Endothelial cell of umbilical vein (primary cell): ENCODE results near the gene OR3A2. TPM values are rescaled to one million over a fixed set of nuclear protein-coding genes. Genes with fewer than 3 reads are reported as not detected.
"Not testable (repeated sequence)": the region's sequence is repeated elsewhere in the genome, so short reads cannot be mapped to it uniquely, and the experiment has no call there.

ENCODE experiments used
- BruUV-seq: library from RNA; stranded (reverse); fragments of 400-500 nt; replicated peaks from 2 replicates; lab custom pipeline; 2021; lab: Mats Ljungman, UMichigan
- CTCF ChIA-PET: fragments of 300-600, 350-600 bp; sonication (Branson Sonifier 250); formaldehyde crosslinking; loops from one replicate; lab custom pipeline; 2021; ENCODE audit warnings: antibody characterized with exemption, inconsistent platforms; lab: Charles Lee
- POLR2A ChIA-PET: fragments of 300-600, 350-600 bp; sonication (Branson Sonifier 250); formaldehyde crosslinking; loops from one replicate; lab custom pipeline; 2021; ENCODE audit warnings: antibody characterized with exemption, inconsistent platforms; lab: Charles Lee
- DNase-seq: peaks from one replicate; pipeline ENCODE4 v3.0.0-alpha.2; 2011; ENCODE audit warnings: low read depth, low spot score
- FAIRE-seq: peaks from 2 replicates; lab custom pipeline; 2011; peaks lifted over from hg19 to GRCh38; lab: Jason Lieb, UNC
- H2AFZ ChIP-seq: 2 replicates; pipeline ENCODE4 v1.6.0; 2012; ENCODE audit warnings: low read depth, low read length, control low read depth, inconsistent platforms
- H3K27ac ChIP-seq: 2 replicates; pipeline ENCODE4 v1.5.1; 2011; ENCODE audit warnings: low read depth, mild to moderate bottlenecking, control low read depth, low read length, moderate library complexity; ENCODE audit not compliant: insufficient read depth
- H3K27me3 ChIP-seq, 2 experiments: 2 replicates each; pipeline versions ENCODE4 v1.6.0 to v1.6.1; 2011; ENCODE audit warnings: low read length in 2 of 2, mixed read lengths in 1 of 2; ENCODE audit not compliant: control insufficient read depth in 2 of 2, insufficient read depth in 2 of 2
- H3K36me3 ChIP-seq, 2 experiments: 2 replicates in 1 of 2; 3 replicates in 1 of 2; pipeline ENCODE4 v1.5.1; 2011; ENCODE audit warnings: low read length in 2 of 2, mild to moderate bottlenecking in 1 of 2, moderate library complexity in 1 of 2; ENCODE audit not compliant: control insufficient read depth in 2 of 2, insufficient read depth in 2 of 2; ENCODE audit errors: extremely low read depth in 1 of 2
- H3K4me1 ChIP-seq: 3 replicates; pipeline ENCODE4 v1.5.1; 2011; ENCODE audit warnings: mild to moderate bottlenecking, low read length; ENCODE audit not compliant: control insufficient read depth, insufficient read depth; ENCODE audit errors: extremely low read depth
- H3K4me2 ChIP-seq: 2 replicates; pipeline ENCODE4 v1.6.1; 2011; ENCODE audit warnings: low read length, control low read depth, mixed read lengths; ENCODE audit not compliant: insufficient read depth
- H3K4me3 ChIP-seq, 3 experiments: fragments of 200-600 bp in 1 of 3; sonication (generic), shearing (Covaris generic) in 1 of 3; replicated peaks in 1 of 3; 2 replicates each; pipeline ENCODE4 v1.5.1; 2011 to 2016; ENCODE audit warnings: control low read depth in 3 of 3, low read length in 3 of 3, mild to moderate bottlenecking in 2 of 3, inconsistent platforms in 1 of 3, low read depth in 1 of 3, moderate library complexity in 1 of 3; ENCODE audit not compliant: insufficient read depth in 1 of 3
- H3K79me2 ChIP-seq: 2 replicates; pipeline ENCODE4 v1.6.0; 2012; ENCODE audit warnings: low read length, inconsistent platforms; ENCODE audit not compliant: control insufficient read depth, insufficient read depth
- H3K9ac ChIP-seq: replicated peaks from 2 replicates; pipeline ENCODE3; 2011; ENCODE audit warnings: low read length, control low read depth; ENCODE audit not compliant: insufficient read depth; ENCODE audit errors: extremely low read depth
- H3K9me1 ChIP-seq: replicated peaks from 3 replicates; pipeline ENCODE4 v1.6.0; 2011; ENCODE audit warnings: mild to moderate bottlenecking, low read length; ENCODE audit not compliant: control insufficient read depth, insufficient read depth; ENCODE audit errors: extremely low read depth
- H3K9me3 ChIP-seq: replicated peaks from 2 replicates; pipeline ENCODE4 v1.5.1; 2012; ENCODE audit warnings: low read length, inconsistent platforms; ENCODE audit not compliant: control insufficient read depth, insufficient read depth
- H4K20me1 ChIP-seq: replicated peaks from 2 replicates; pipeline ENCODE3; 2011; ENCODE audit warnings: mild to moderate bottlenecking, low read length; ENCODE audit not compliant: control insufficient read depth, insufficient read depth; ENCODE audit errors: extremely low read depth
- CTCF ChIP-seq, 2 donors: IDR thresholded peaks; 1 replicate in 1 of 2; 2 replicates in 1 of 2; pipeline ENCODE4 v1.5.1; 2011; ENCODE audit warnings: low read length in 2 of 2, mild to moderate bottlenecking in 2 of 2, moderate library complexity in 2 of 2, control low read depth in 1 of 2, inconsistent platforms in 1 of 2, low read depth in 1 of 2; ENCODE audit not compliant: insufficient read depth in 1 of 2; ENCODE audit errors: extremely low read depth in 1 of 2
- EZH2 ChIP-seq: IDR thresholded peaks from 2 replicates; pipeline ENCODE4 v1.6.1; 2012; ENCODE audit warnings: borderline replicate concordance, low read depth, mild to moderate bottlenecking, moderate library complexity, low read length, inconsistent platforms; ENCODE audit not compliant: severe bottlenecking
- FOS ChIP-seq: IDR thresholded peaks from 2 replicates; pipeline ENCODE4 v1.6.1; 2011; ENCODE audit warnings: mild to moderate bottlenecking, low read length, moderate library complexity, borderline replicate concordance; ENCODE audit not compliant: insufficient read depth
- GATA2 ChIP-seq: IDR thresholded peaks from 2 replicates; pipeline ENCODE4 v1.7.0; 2011; ENCODE audit warnings: low read depth, mild to moderate bottlenecking, moderate library complexity, mixed read lengths, low read length; ENCODE audit not compliant: insufficient read length, insufficient read depth
- JUN ChIP-seq: IDR thresholded peaks from 2 replicates; pipeline ENCODE4 v1.6.1; 2011; ENCODE audit warnings: borderline replicate concordance, low read depth; ENCODE audit not compliant: insufficient read length, insufficient read depth
- MAX ChIP-seq: IDR thresholded peaks from 2 replicates; pipeline ENCODE4 v1.6.1; 2011; ENCODE audit not compliant: insufficient read depth, insufficient read length
- MYC ChIP-seq: IDR thresholded peaks from one replicate; pipeline ENCODE4 v1.6.1; 2011; ENCODE audit warnings: mild to moderate bottlenecking, low read depth, low read length
- POLR2A ChIP-seq: IDR thresholded peaks from 2 replicates; pipeline ENCODE4 v1.6.1; 2012; ENCODE audit warnings: low read depth, mild to moderate bottlenecking, control low read depth, low read length
- POLR2AphosphoS5 ChIP-seq: IDR thresholded peaks from 2 replicates; pipeline ENCODE4 v1.6.1; 2012; ENCODE audit warnings: low read depth, mild to moderate bottlenecking, control low read depth, low read length, moderate library complexity; ENCODE audit not compliant: insufficient read depth
- dilution Hi-C: fragments of 300-500 bp; cut with MboI; formaldehyde crosslinking; loops from one replicate; pipeline ENCODE4 v1.15.0; 2019; ENCODE audit warnings: low sequenced_read_pairs; ENCODE audit not compliant: extremely low pct_ligation_motif_present
- intact Hi-C: fragments of 100-400 bp; cut with micrococcal nuclease; formaldehyde crosslinking; loops from one replicate; pipeline ENCODE4 v1.10.0; 2022
- polyA plus RNA-seq, 4 experiments: library from polyadenylated mRNA; depleted of rRNA in 3 of 4; stranded (reverse) in 3 of 4; unstranded in 1 of 4; fragments of >200 nt; gene quantifications; 2 replicates each; pipeline versions ENCODE4 v1.2.1 to v1.2.3, GENCODE V29; 2011 to 2012; ENCODE audit warnings: missing spikeins in 1 of 4
- total RNA-seq: library from RNA; stranded (reverse); gene quantifications from 2 replicates; pipeline ENCODE4 v1.2.3, GENCODE V29; 2021

The OR3A2 gene
- total and polyA plus RNA-seq, 2 donors (not counting 3 experiments of a cell fraction or from before 2014, with no cell fraction given): 0.10 TPM; not detected in 1

GRCh38 chr17:3295632-3296031 lies 90.5 kb downstream of the OR3A2 start:
- no TSS peak for BruUV-seq
- Histone ChIP-seq H3K27me3 (no peaks in the 10 kb centered on the region), H3K9me1 (no peaks in the 10 kb centered on the region), H4K20me1 (no peaks in the 10 kb centered on the region), H3K4me3 (no peak overlapping the region), H3K4me1 (no peaks in the 10 kb centered on the region), H3K9me3 (no peaks in the 10 kb centered on the region), H3K4me2 (no peak overlapping the region), H3K9ac (no peak overlapping the region), H3K79me2 (no peaks in the 10 kb centered on the region), H3K27ac (no peak overlapping the region), H2AFZ (no peak overlapping the region), H3K36me3 (no peaks in the 10 kb centered on the region)
- no peak for TF ChIP-seq POLR2AphosphoS5
- TF ChIP-seq MYC: no peak
- no peak for TF ChIP-seq JUN
- no peak for TF ChIP-seq CTCF (IDR thresholded peaks at IDR 0.05; ENCODE audit: extremely low read depth in 1 of 2, insufficient read depth in 1 of 2, low read depth in 1 of 2, low read length in 2 of 2)
- TF ChIP-seq FOS: no peak
- TF ChIP-seq EZH2: no peak
- no peak for TF ChIP-seq MAX
- TF ChIP-seq POLR2A: no peak
- no peak for TF ChIP-seq GATA2
- intact Hi-C loops: no loop called here
- no peak for DNase-seq
- dilution Hi-C loops: no loop called here
- FAIRE-seq: no peak
- ChIA-PET CTCF (no interaction called here), POLR2A (no interaction called here)

- H2AFZ ChIP-seq, H3K4me2 ChIP-seq, H3K4me1 ChIP-seq, DNase-seq, H3K9ac ChIP-seq, H3K4me3 ChIP-seq, BruUV-seq, CTCF ChIA-PET, intact Hi-C loops, H3K79me2 ChIP-seq, H3K27ac ChIP-seq, dilution Hi-C loops, H3K9me1 ChIP-seq, H3K9me3 ChIP-seq, H3K36me3 ChIP-seq, H4K20me1 ChIP-seq, H3K27me3 ChIP-seq, POLR2A ChIA-PET, FAIRE-seq: not testable (repeated sequence)
These were observed 92.6 kb downstream of the OR3A2 start for GRCh38 chr17:3293548-3293947.
